Liver (tissue), 9 donors: ENCODE results near the gene CSE1L. TPM values are rescaled to one million over a fixed set of nuclear protein-coding genes. Genes with fewer than 3 reads are reported as not detected.

Experiments used
- DNase-seq: peaks from one replicate; pipeline ENCODE4 v3.0.0-alpha.2; 2017; ENCODE audit warnings: low spot score
- H3K27ac ChIP-seq, 2 donors: one replicate each; pipeline ENCODE4 v1.7.0; 2013; ENCODE audit warnings: inconsistent platforms in 2 of 2, low read length in 2 of 2, control low read depth in 1 of 2, low read depth in 1 of 2, mild to moderate bottlenecking in 1 of 2
- H3K27me3 ChIP-seq, 4 donors: one replicate each; pipeline versions ENCODE4 v1.6.1 to v1.7.0; 2013; ENCODE audit warnings: low read length in 3 of 4, inconsistent platforms in 1 of 4, mild to moderate bottlenecking in 1 of 4, moderate library complexity in 1 of 4; ENCODE audit not compliant: control insufficient read depth in 4 of 4, insufficient read depth in 4 of 4
- H3K36me3 ChIP-seq, 4 donors: one replicate each; pipeline versions ENCODE4 v1.6.1 to v1.7.0; 2013; ENCODE audit warnings: low read length in 3 of 4, mild to moderate bottlenecking in 3 of 4, low read depth in 1 of 4, moderate library complexity in 1 of 4; ENCODE audit not compliant: control insufficient read depth in 4 of 4, insufficient read depth in 3 of 4
- H3K4me1 ChIP-seq, 4 donors: one replicate each; pipeline versions ENCODE4 v1.6.1 to v1.7.0; 2013; ENCODE audit warnings: low read length in 3 of 4, mild to moderate bottlenecking in 3 of 4, moderate library complexity in 1 of 4; ENCODE audit not compliant: control insufficient read depth in 4 of 4, insufficient read depth in 4 of 4
- H3K4me3 ChIP-seq, 3 donors: one replicate each; pipeline versions ENCODE4 v1.6.1 to v1.7.0; 2013; ENCODE audit warnings: low read length in 3 of 3, control low read depth in 1 of 3, low read depth in 1 of 3, mild to moderate bottlenecking in 1 of 3
- H3K9ac ChIP-seq, 2 donors: one replicate each; pipeline ENCODE4 v1.7.0; 2013; ENCODE audit warnings: low read length in 2 of 2, mild to moderate bottlenecking in 2 of 2, moderate library complexity in 2 of 2, control low read depth in 1 of 2, low read depth in 1 of 2
- H3K9me3 ChIP-seq, 4 donors: one replicate each; pipeline versions ENCODE4 v1.6.1 to v1.7.0; 2013; ENCODE audit warnings: low read length in 3 of 4; ENCODE audit not compliant: control insufficient read depth in 4 of 4
- CTCF ChIP-seq: fragments of 150-350 bp; IDR thresholded peaks from 2 replicates; pipeline ENCODE4 v1.5.1; 2017; ENCODE audit warnings: improper control_type of control experiment, low read depth, low read length; ENCODE audit not compliant: missing input control
- EGR1 ChIP-seq, 2 donors: IDR thresholded peaks; 2 replicates each; pipeline ENCODE4 v1.6.1; 2016 to 2018; ENCODE audit warnings: antibody characterized with exemption in 2 of 2, low read depth in 2 of 2
- FOXA1 ChIP-seq: IDR thresholded peaks from 2 replicates; pipeline ENCODE4 v1.6.1; 2016; ENCODE audit warnings: antibody characterized with exemption
- FOXA2 ChIP-seq: IDR thresholded peaks from 2 replicates; pipeline ENCODE4 v1.6.1; 2016; ENCODE audit warnings: antibody characterized with exemption
- GABPA ChIP-seq, 2 donors: IDR thresholded peaks in 1 of 2; conservative IDR thresholded peaks in 1 of 2; 2 replicates each; pipeline ENCODE4 v1.6.1; 2016; ENCODE audit warnings: antibody characterized with exemption in 2 of 2, mild to moderate bottlenecking in 1 of 2, moderate library complexity in 1 of 2
- HNF4G ChIP-seq: IDR thresholded peaks from 2 replicates; pipeline ENCODE4 v1.6.1; 2016; ENCODE audit warnings: antibody characterized with exemption
- JUND ChIP-seq, 2 donors: IDR thresholded peaks; 2 replicates each; pipeline ENCODE4 v1.6.1; 2016; ENCODE audit warnings: antibody characterized with exemption in 2 of 2
- MAX ChIP-seq: IDR thresholded peaks from 2 replicates; pipeline ENCODE4 v1.6.1; 2016; ENCODE audit warnings: antibody characterized with exemption
- REST ChIP-seq: IDR thresholded peaks from 2 replicates; pipeline ENCODE4 v1.6.1; 2016; ENCODE audit warnings: antibody characterized with exemption, mild to moderate bottlenecking
- SP1 ChIP-seq: IDR thresholded peaks from 2 replicates; pipeline ENCODE4 v1.6.1; 2018; ENCODE audit warnings: antibody characterized with exemption, mild to moderate bottlenecking
- TAF1 ChIP-seq: conservative IDR thresholded peaks from 2 replicates; pipeline ENCODE4 v1.6.1; 2016; ENCODE audit warnings: antibody characterized with exemption, mild to moderate bottlenecking
- YY1 ChIP-seq: IDR thresholded peaks from 2 replicates; pipeline ENCODE4 v1.6.1; 2016; ENCODE audit warnings: antibody characterized with exemption, mild to moderate bottlenecking
- WGBS: extraction: QIAGEN DNeasy Blood & Tissue Kit; methylation state at CpG from one replicate; pipeline ENCODE4 v1.1.7; 2013; 5-methylcytosine and 5-hydroxymethylcytosine counted together
- polyA plus RNA-seq, 2 donors: library from polyadenylated mRNA; stranded (reverse) in 1 of 2; unstranded in 1 of 2; fragments of 200-250 nt in 1 of 2; fragments of >200 nt in 1 of 2; fragmentation: Nextera tagmentation in 1 of 2; extraction: Ambion mirVana in 1 of 2; gene quantifications; one replicate each; pipeline versions ENCODE4 v1.2.1 to v1.2.3, GENCODE V29; 2013 to 2015
- total RNA-seq, 2 donors: library from RNA; depleted of rRNA; stranded (reverse); fragments of >200 nt; gene quantifications; one replicate each; pipeline ENCODE4 v1.2.3, GENCODE V29; 2014
- TF ChIP-seq, protein P1 (sequence below): IDR thresholded peaks from 2 replicates; pipeline ENCODE4 v1.6.1; 2016; ENCODE audit warnings: antibody characterized with exemption
- TF ChIP-seq, protein P2 (sequence below): IDR thresholded peaks from 2 replicates; pipeline ENCODE4 v1.6.1; 2016; ENCODE audit warnings: antibody characterized with exemption
- donor health status: healthy.
- donor health status: healthy.
- donor health status: healthy.
- donor health status: healthy.
- donor health status: healthy.

The CSE1L gene
- total and polyA plus RNA-seq, 4 donors = 13.1 to 48.8 (median 19.3) TPM

GRCh38 chr20:49091762-49092161, 45.6 kb downstream of the CSE1L start:
- 33% methylated on average over 1 of the region's 1 CpG for WGBS
- Histone ChIP-seq H3K9me3 (no peaks in the 10 kb centered on the region), H3K27ac (no peak overlapping the region), H3K9ac (no peak overlapping the region), H3K27me3 (no peaks in the 10 kb centered on the region), H3K36me3 (peaks cover 16 to 66% (median 45%) of the 10 kb centered on the region in 4 donors), H3K4me3 (no peak overlapping the region), H3K4me1 (peaks cover 0 to 12% (median 5%) of the 10 kb centered on the region in 4 donors)
- no peak for DNase-seq
- no peak for TF ChIP-seq YY1
- TF ChIP-seq GABPA (IDR thresholded peaks at IDR 0.05 in 1 of 2, conservative IDR thresholded peaks at IDR 0.05 in 1 of 2) = no peak
- no peak for TF ChIP-seq TAF1
- TF ChIP-seq SP1 = no peak
- TF ChIP-seq MAX = no peak
- TF ChIP-seq EGR1 (IDR thresholded peaks at IDR 0.05; ENCODE audit: low read depth in 2 of 2) = no peak
- no peak for TF ChIP-seq REST
- TF ChIP-seq, protein P1, sequence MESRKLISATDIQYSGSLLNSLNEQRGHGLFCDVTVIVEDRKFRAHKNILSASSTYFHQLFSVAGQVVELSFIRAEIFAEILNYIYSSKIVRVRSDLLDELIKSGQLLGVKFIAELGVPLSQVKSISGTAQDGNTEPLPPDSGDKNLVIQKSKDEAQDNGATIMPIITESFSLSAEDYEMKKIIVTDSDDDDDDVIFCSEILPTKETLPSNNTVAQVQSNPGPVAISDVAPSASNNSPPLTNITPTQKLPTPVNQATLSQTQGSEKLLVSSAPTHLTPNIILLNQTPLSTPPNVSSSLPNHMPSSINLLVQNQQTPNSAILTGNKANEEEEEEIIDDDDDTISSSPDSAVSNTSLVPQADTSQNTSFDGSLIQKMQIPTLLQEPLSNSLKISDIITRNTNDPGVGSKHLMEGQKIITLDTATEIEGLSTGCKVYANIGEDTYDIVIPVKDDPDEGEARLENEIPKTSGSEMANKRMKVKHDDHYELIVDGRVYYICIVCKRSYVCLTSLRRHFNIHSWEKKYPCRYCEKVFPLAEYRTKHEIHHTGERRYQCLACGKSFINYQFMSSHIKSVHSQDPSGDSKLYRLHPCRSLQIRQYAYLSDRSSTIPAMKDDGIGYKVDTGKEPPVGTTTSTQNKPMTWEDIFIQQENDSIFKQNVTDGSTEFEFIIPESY = no peak

- no peak overlapping the region for H3K27ac ChIP-seq
- no peak for TF ChIP-seq FOXA2
- TF ChIP-seq FOXA1 = no peak
- no peak for TF ChIP-seq GABPA (IDR thresholded peaks at IDR 0.05 in 1 of 2, conservative IDR thresholded peaks at IDR 0.05 in 1 of 2)
- no peak for TF ChIP-seq CTCF
- TF ChIP-seq EGR1 (IDR thresholded peaks at IDR 0.05; ENCODE audit: low read depth in 2 of 2) = no peak
- TF ChIP-seq, protein P2, sequence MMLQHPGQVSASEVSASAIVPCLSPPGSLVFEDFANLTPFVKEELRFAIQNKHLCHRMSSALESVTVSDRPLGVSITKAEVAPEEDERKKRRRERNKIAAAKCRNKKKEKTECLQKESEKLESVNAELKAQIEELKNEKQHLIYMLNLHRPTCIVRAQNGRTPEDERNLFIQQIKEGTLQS = no peak
- no peak for TF ChIP-seq HNF4G
- TF ChIP-seq YY1 = no peak
- TF ChIP-seq TAF1 = no peak
- no peak for TF ChIP-seq SP1
- TF ChIP-seq, protein P1 = no peak
- no peak for TF ChIP-seq JUND (IDR thresholded peaks at IDR 0.05)
- peaks cover 0 to 8% (median 4%) of the 10 kb centered on the region in 4 donors for H3K4me1 ChIP-seq
- no peaks in the 10 kb centered on the region for H3K27me3 ChIP-seq
- 96% methylated on average over 7 of the region's 7 CpGs for WGBS
- DNase-seq = no peak
- peaks cover 11 to 44% (median 37%) of the 10 kb centered on the region in 4 donors for H3K36me3 ChIP-seq
- H3K9ac ChIP-seq = no peak overlapping the region
- H3K9me3 ChIP-seq = no peaks in the 10 kb centered on the region
- H3K4me3 ChIP-seq = no peak overlapping the region
Observed at GRCh38 chr20:49096203-49096730, 50.2 kb downstream of the CSE1L start.
